ENCODE measurements around the gene MED29. TPM values are rescaled to one million over a fixed set of nuclear protein-coding genes. Genes with fewer than 3 reads are reported as not detected.

The MED29 gene
- total RNA-seq, 2 experiments from 2014 or later: 45.0 to 46.1 TPM

DNA sequence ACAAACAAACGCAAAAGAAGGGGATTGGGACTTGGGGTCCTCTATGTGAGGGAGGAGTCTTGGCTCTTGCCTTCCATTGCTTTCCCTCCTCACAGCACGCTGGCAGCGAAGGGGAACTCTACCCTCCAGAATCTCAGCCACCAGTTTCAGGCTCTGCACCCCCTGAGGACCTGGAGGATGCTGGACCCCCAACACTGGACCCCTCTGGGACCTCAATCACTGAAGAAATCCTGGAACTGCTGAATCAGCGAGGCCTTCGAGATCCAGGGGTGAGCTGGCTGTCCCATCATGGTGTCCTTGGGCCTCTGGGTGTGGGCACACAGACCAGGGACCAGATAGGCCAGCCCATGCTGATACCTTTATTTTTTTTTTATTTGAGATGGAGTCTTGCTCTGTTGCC is 30.8 kb downstream of the MED29 start:
- ChIA-PET POLR2A (interaction anchor here (1.6 kb wide), 1 partner anchor 14 kb away, joined by 3 read pairs; the partner anchor contains the start of gene RPS16), CTCF (no interaction called here)
- Histone ChIP-seq H3K9me3 (ENCODE audit: control insufficient read depth in 1 of 2, insufficient read depth in 1 of 2, low read length in 2 of 2) (no peaks in the 10 kb centered on the region), H3K27ac (ENCODE audit: low read depth in 1 of 2, low read length in 2 of 2) (no peak overlapping the region), H3K36me3 (ENCODE audit: insufficient read depth, low read length) (peaks cover 31% of the 10 kb centered on the region), H3K4me3 (ENCODE audit: low read length) (no peak overlapping the region), H3K27me3 (ENCODE audit: control insufficient read depth in 1 of 2, insufficient read depth in 2 of 2, low read length in 2 of 2) (no peaks in the 10 kb centered on the region), H3K4me1 (ENCODE audit: insufficient read depth, low read length) (no peaks in the 10 kb centered on the region)
- DNase-seq (peak in 2 of 14 experiments; percentile 17 to 39), ATAC-seq (ENCODE audit: poor library complexity) (no peak)
- TF ChIP-seq CTCF (IDR thresholded peaks at IDR 0.05): no peak
- Mint-ChIP-seq H3K27me3 (no peaks in the 10 kb centered on the region), H3K4me3 (no peak overlapping the region), H3K9me3 (no peaks in the 10 kb centered on the region), H3K36me3 (ENCODE audit: low read depth) (peaks cover 53% of the 10 kb centered on the region), H3K4me1 (ENCODE audit: low read depth) (no peaks in the 10 kb centered on the region), H3K27ac (no peak overlapping the region)
- intact Hi-C loops (cut with DNase I, micrococcal nuclease): no loop called here

- no peak overlapping the region for H3K4me3 ChIP-seq (ENCODE audit: low read length)
- H3K27me3 ChIP-seq (ENCODE audit: control insufficient read depth in 1 of 2, insufficient read depth in 2 of 2, low read length in 2 of 2): no peaks in the 10 kb centered on the region
- Mint-ChIP-seq H3K36me3 (ENCODE audit: low read depth) (peaks cover 42% of the 10 kb centered on the region), H3K27me3 (no peaks in the 10 kb centered on the region), H3K9me3 (no peaks in the 10 kb centered on the region), H3K4me3 (no peak overlapping the region), H3K27ac (peak overlapping the region; percentile 55), H3K4me1 (ENCODE audit: low read depth) (no peaks in the 10 kb centered on the region)
- ChIA-PET CTCF (no interaction called here), POLR2A (interaction anchor here (1.8 kb wide), 1 partner anchor 12 kb away, joined by 9 read pairs; the partner anchor contains the start of gene RPS16)
- TF ChIP-seq CTCF (IDR thresholded peaks at IDR 0.05): no peak
- no peaks in the 10 kb centered on the region for H3K9me3 ChIP-seq (ENCODE audit: control insufficient read depth in 1 of 2, insufficient read depth in 1 of 2, low read length in 2 of 2)
- H3K27ac ChIP-seq (ENCODE audit: low read depth in 1 of 2, low read length in 2 of 2): no peak overlapping the region
- H3K36me3 ChIP-seq (ENCODE audit: insufficient read depth, low read length): peaks cover 28% of the 10 kb centered on the region
- intact Hi-C loops (cut with DNase I, micrococcal nuclease): no loop called here
- ATAC-seq (ENCODE audit: poor library complexity) (no peak), DNase-seq (peak in 2 of 14 experiments; percentile 13 to 42)
- peaks cover 2% of the 10 kb centered on the region for H3K4me1 ChIP-seq (ENCODE audit: insufficient read depth, low read length)
Measured at GRCh38 chr19:39423258-39424086, 32.3 kb downstream of the MED29 start.

- Mint-ChIP-seq H3K9me3 (no peaks in the 10 kb centered on the region), H3K4me3 (no peak overlapping the region), H3K27ac (no peak overlapping the region), H3K4me1 (ENCODE audit: low read depth) (no peaks in the 10 kb centered on the region), H3K27me3 (no peaks in the 10 kb centered on the region), H3K36me3 (ENCODE audit: low read depth) (peaks cover 35% of the 10 kb centered on the region)
- intact Hi-C loops (cut with DNase I, micrococcal nuclease): no loop called here
- no peaks in the 10 kb centered on the region for H3K27me3 ChIP-seq (ENCODE audit: control insufficient read depth in 1 of 2, insufficient read depth in 2 of 2, low read length in 2 of 2)
- DNase-seq (peak in 1 of 14 experiments; percentile 42), ATAC-seq (ENCODE audit: poor library complexity) (no peak)
- peaks cover 3% of the 10 kb centered on the region for H3K4me1 ChIP-seq (ENCODE audit: insufficient read depth, low read length)
- H3K36me3 ChIP-seq (ENCODE audit: insufficient read depth, low read length): peaks cover 20% of the 10 kb centered on the region
- no peak for TF ChIP-seq CTCF (IDR thresholded peaks at IDR 0.05)
- H3K9me3 ChIP-seq (ENCODE audit: control insufficient read depth in 1 of 2, insufficient read depth in 1 of 2, low read length in 2 of 2): no peaks in the 10 kb centered on the region
- H3K4me3 ChIP-seq (ENCODE audit: low read length): no peak overlapping the region
- ChIA-PET POLR2A (interaction anchor here (0.9 to 3.1 kb wide), 3 partner anchors 11 to 26 kb away, joined by 3 to 27 read pairs (median 9); partner anchors contain the start of gene RPS16), CTCF (no interaction called here)
- H3K27ac ChIP-seq (ENCODE audit: low read depth in 1 of 2, low read length in 2 of 2): no peak overlapping the region
Measured at GRCh38 chr19:39424934-39425333, 33.8 kb downstream of the MED29 start.

All from CD4-positive, alpha-beta T cell (primary cell).